GM12864 (cell line): Measurements from ENCODE around the gene DIAPH2.

Source experiments
- DNase-seq: peaks from one replicate; pipeline ENCODE4 v3.0.0-alpha.2; 2011; ENCODE audit warnings: low read depth
- H3K4me3 ChIP-seq: 2 replicates; pipeline ENCODE4 v1.5.1; 2011; ENCODE audit warnings: mild to moderate bottlenecking, low read depth, low read length, control low read depth
- TF ChIP-seq, protein P1 (sequence below): IDR thresholded peaks from 2 replicates; pipeline ENCODE4 v1.5.1; 2011; ENCODE audit warnings: low read depth, mild to moderate bottlenecking, moderate library complexity, low read length, control low read depth, inconsistent platforms; ENCODE audit errors: missing control alignments

The DIAPH2 gene

DNA sequence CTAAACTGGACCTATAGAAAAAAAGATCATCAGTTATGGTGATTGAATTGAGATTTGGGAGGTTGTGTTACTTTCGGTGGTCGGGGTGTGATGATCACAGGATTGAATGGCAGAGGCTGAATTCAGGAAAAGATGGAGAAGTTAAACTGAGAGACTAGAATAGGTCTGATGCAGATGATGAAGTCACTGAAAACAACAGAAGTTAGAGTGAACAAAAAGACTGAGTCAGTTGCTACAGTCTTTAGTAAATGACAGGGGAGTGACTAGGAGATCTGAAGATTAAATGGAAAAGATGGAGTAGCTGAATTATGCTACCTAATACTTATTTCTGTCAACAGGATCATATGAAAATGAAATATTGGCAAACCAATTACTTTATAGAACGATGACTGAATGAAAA is 362.2 kb downstream of the DIAPH2 start:
- DNase-seq: no peak
- no peak overlapping the region for H3K4me3 ChIP-seq
- TF ChIP-seq, protein P1, sequence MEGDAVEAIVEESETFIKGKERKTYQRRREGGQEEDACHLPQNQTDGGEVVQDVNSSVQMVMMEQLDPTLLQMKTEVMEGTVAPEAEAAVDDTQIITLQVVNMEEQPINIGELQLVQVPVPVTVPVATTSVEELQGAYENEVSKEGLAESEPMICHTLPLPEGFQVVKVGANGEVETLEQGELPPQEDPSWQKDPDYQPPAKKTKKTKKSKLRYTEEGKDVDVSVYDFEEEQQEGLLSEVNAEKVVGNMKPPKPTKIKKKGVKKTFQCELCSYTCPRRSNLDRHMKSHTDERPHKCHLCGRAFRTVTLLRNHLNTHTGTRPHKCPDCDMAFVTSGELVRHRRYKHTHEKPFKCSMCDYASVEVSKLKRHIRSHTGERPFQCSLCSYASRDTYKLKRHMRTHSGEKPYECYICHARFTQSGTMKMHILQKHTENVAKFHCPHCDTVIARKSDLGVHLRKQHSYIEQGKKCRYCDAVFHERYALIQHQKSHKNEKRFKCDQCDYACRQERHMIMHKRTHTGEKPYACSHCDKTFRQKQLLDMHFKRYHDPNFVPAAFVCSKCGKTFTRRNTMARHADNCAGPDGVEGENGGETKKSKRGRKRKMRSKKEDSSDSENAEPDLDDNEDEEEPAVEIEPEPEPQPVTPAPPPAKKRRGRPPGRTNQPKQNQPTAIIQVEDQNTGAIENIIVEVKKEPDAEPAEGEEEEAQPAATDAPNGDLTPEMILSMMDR: no peak

DNA sequence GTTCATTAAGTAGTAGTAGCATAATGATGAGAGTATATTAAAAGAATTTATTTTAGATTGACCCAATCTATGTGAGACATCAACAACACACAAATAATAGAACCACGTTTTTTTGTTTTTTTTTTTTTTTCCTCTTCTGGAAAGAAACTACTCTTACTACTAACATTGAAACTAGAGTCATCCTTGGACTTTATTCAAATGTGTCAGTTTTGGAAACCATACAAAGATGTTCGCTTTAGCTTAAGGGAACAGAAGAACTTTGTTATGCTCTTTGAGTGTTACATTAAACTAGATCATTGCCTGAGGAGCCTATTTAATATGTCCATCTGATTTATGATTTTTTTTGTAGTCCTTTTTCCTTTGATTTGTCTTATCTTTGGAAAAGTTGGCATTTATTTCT is 365.8 kb downstream of the DIAPH2 start:
- no peak for DNase-seq
- H3K4me3 ChIP-seq: no peak overlapping the region
- TF ChIP-seq, protein P1: no peak

DNA sequence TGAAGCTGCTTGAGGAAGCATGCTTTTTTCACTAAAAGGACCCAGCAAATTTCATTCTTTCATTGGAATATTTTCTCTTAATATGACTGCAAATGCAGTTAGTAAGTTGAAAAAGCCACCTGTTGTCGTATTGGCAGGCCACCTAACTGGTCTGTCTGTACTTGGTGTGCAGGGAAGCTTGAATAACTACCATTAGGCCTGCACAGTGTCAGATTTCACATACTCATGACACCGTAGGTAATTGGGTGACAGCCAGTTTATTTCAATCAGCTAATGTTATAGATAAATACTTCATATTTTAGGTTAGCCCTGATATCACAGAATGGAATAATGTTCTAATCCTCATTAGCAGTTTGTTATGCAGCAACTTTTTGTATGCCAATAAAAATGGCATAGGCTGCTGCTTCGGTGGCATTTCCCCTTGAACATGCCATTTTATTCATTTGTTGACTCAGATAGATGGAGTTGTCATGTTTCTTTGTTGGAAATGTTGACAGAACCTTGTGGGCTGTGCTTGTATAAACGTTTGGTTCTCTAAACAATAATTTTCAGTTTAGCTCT is 372.8 kb downstream of the DIAPH2 start:
- TF ChIP-seq, protein P1: no peak
- no peak overlapping the region for H3K4me3 ChIP-seq
- DNase-seq: no peak

DNA sequence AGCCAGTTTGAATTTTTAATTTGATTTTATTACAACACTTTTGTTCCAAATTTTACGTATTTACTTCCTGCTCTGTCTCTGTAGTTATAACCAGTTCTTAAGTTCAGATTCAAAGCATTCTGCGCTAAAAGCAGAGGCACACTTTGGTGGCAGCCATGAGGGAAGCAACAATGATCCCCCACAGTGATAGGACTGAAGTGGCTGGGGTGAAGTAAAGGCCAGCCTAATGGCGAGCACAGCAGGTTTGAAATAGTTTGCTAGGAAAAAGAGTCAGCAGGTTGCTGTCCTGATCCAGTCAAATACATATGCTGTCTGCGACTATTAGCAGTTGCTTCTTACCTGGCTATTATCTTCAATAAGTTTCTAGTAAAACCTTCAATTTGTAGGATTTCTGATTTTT is 375.4 kb downstream of the DIAPH2 start:
- DNase-seq: no peak
- TF ChIP-seq, protein P1: no peak
- H3K4me3 ChIP-seq: no peak overlapping the region

DNA sequence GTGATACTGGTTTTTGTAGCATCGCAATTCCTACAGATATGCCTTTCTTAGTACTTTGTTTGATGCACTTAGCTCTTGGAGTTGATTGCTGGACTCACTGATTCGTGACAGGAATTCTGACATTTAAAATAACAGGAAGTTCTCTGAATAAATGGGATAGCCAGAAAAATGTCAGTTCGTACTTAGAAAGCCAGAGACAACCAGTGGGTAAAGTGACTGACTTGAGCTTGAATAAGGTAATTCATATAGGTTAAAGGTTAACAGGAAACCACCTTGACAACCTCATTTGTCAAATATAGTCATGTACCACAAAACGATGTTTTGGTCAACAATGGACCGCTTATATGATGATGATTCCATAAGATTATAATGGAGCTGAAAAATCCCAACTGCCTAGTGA is 380.4 kb downstream of the DIAPH2 start:
- TF ChIP-seq, protein P1: no peak
- no peak for DNase-seq
- no peak overlapping the region for H3K4me3 ChIP-seq

DNA sequence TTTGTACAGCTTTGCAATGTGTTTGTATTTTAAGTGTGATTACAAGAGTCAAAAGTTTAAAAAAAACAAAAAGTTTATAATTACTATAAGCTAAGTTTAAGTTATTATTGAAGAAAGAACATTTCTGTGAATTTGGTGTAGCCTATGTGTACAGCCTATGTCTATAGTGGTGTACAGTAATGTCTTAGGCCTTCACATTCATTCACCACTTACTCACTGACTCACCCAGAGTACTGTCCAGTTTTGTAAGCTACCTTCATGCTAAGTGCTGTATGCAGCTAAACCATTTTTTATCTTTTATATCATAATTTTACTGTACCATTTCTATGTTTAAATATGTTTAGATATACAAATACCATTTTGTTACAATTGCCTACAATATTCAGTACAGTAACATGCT is 381.3 kb downstream of the DIAPH2 start:
- H3K4me3 ChIP-seq: no peak overlapping the region
- no peak for DNase-seq
- TF ChIP-seq, protein P1: no peak

DNA sequence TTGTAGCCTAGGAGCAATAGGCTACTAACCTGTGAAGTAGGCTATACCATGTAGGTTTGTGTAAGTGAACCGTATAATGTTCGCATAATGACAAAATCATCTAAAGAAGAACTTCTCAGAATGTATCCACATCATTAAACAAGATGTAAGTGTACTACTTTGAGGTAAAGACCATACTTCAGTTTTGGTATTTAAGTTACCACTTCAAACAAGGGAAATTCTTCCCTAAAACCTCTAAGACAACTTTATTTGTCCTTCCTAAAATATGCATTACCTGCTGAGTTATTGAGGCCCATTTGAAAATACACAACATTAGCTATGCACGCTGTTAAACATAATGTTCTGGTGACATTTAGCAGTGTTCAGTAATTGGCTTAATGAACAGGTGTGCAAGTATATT is 381.7 kb downstream of the DIAPH2 start:
- no peak overlapping the region for H3K4me3 ChIP-seq
- no peak for DNase-seq
- TF ChIP-seq, protein P1: no peak
